HepG2 (cell line): ENCODE measurements around the gene KL. TPM values are rescaled to one million over a fixed set of nuclear protein-coding genes. Genes with fewer than 3 reads are reported as not detected.

Experiments
- ATAC-seq: fragments of 200-7000 bp; cut with Tn5 transposase; 3 replicates; pipeline ENCODE4 v1.9.1; 2020; ENCODE audit warnings: mild to moderate bottlenecking, moderate library complexity
- BruUV-seq: library from RNA; stranded (reverse); fragments of 400-500 nt; replicated peaks from 2 replicates; lab custom pipeline; 2021; lab: Mats Ljungman, UMichigan
- CTCF ChIA-PET: fragments of 300-600 bp; formaldehyde crosslinking; extraction: SDS; loops from one replicate; lab custom pipeline; 2021; ENCODE audit warnings: low total read pairs, inconsistent platforms, low intra/inter-chr PET ratio; lab: Yijun Ruan, JAX
- POLR2A ChIA-PET: fragments of 350-600 bp; sonication (Branson Sonifier 250); formaldehyde crosslinking; loops from one replicate; lab custom pipeline; 2020; ENCODE audit warnings: antibody characterized with exemption, inconsistent platforms; lab: Yijun Ruan, JAX
- DNase-seq: peaks from one replicate; pipeline ENCODE4 v3.0.0-alpha.2; 2015; ENCODE audit warnings: low spot score
- FAIRE-seq: peaks from 3 replicates; lab custom pipeline; 2011; peaks lifted over from hg19 to GRCh38; lab: Jason Lieb, UNC
- H2AFZ ChIP-seq: one replicate; pipeline ENCODE4 v1.6.1; 2011; ENCODE audit warnings: low read length, inconsistent platforms
- H3K27ac ChIP-seq: fragments of 300-600 bp; 3 replicates; pipeline ENCODE4 v1.8.0; 2011; ENCODE audit warnings: mixed run types, mild to moderate bottlenecking, mixed read lengths, low read length, inconsistent platforms; ENCODE audit not compliant: insufficient read depth; ENCODE audit errors: extremely low read length
- H3K27me3 ChIP-seq, 2 experiments: fragments of 200-600 bp in 1 of 2; 2 replicates in 1 of 2; 3 replicates in 1 of 2; pipeline versions ENCODE4 v1.6.0 to v1.8.0; 2011; ENCODE audit warnings: low read length in 2 of 2, mild to moderate bottlenecking in 2 of 2, moderate library complexity in 2 of 2, inconsistent platforms in 1 of 2; ENCODE audit not compliant: insufficient read depth in 2 of 2, control insufficient read depth in 1 of 2
- H3K36me3 ChIP-seq, 2 experiments: fragments of 200-600 bp in 1 of 2; replicated peaks in 1 of 2; 2 replicates in 1 of 2; 3 replicates in 1 of 2; pipeline versions ENCODE4 v1.5.1 to v1.8.0; 2011; ENCODE audit warnings: low read length in 2 of 2, inconsistent platforms in 1 of 2; ENCODE audit not compliant: insufficient read depth in 2 of 2, control insufficient read depth in 1 of 2
- H3K4me1 ChIP-seq: 2 replicates; pipeline ENCODE4 v1.5.1; 2012; ENCODE audit warnings: low read length, inconsistent platforms; ENCODE audit not compliant: insufficient read depth
- H3K4me2 ChIP-seq: 2 replicates; pipeline ENCODE4 v1.6.0; 2011; ENCODE audit warnings: low read depth, low read length, inconsistent platforms
- H3K4me3 ChIP-seq, 3 experiments: fragments of 200-600 bp in 1 of 3; sonication (generic), shearing (Covaris generic) in 1 of 3; replicated peaks in 1 of 3; 2 replicates each; pipeline ENCODE4 v1.5.1; 2011 to 2016; ENCODE audit warnings: low read length in 3 of 3, inconsistent platforms in 2 of 3, low read depth in 2 of 3, mild to moderate bottlenecking in 2 of 3, control low read depth in 1 of 3, mixed read lengths in 1 of 3; ENCODE audit not compliant: insufficient read depth in 1 of 3
- H3K79me2 ChIP-seq: one replicate; pipeline ENCODE4 v1.6.1; 2011; ENCODE audit warnings: low read length, inconsistent platforms; ENCODE audit not compliant: insufficient read depth
- H3K9ac ChIP-seq: 2 replicates; pipeline ENCODE4 v1.6.0; 2011; ENCODE audit warnings: mild to moderate bottlenecking, low read depth, low read length, inconsistent platforms; ENCODE audit not compliant: insufficient read depth
- H3K9me3 ChIP-seq: 2 replicates; pipeline ENCODE4 v1.5.1; 2012; ENCODE audit warnings: mild to moderate bottlenecking, low read length
- H4K20me1 ChIP-seq: 2 replicates; pipeline ENCODE4 v1.6.0; 2011; ENCODE audit warnings: inconsistent platforms, mild to moderate bottlenecking, low read length, moderate library complexity; ENCODE audit not compliant: insufficient read depth
- ARID3A ChIP-seq: IDR thresholded peaks from 2 replicates; pipeline ENCODE4 v1.6.1; 2012; ENCODE audit warnings: low read depth, low read length, improper control_type of control experiment
- CBX2 ChIP-seq, 2 experiments: fragments of 200-600 bp in 1 of 2; sonication (generic); formaldehyde crosslinking in 1 of 2; IDR thresholded peaks; 2 replicates each; pipeline versions ENCODE4 v1.7.0 to v1.8.1; 2018 to 2022; ENCODE audit warnings: low read depth in 2 of 2, low read length in 1 of 2, mild to moderate bottlenecking in 1 of 2, missing genetic modification reagents in 1 of 2
- DPF2 ChIP-seq: sonication (generic); formaldehyde crosslinking; IDR thresholded peaks from 2 replicates; pipeline ENCODE4 v1.4.0; 2020; ENCODE audit warnings: mild to moderate bottlenecking, low read depth, missing genetic modification reagents, borderline replicate concordance
- ELF1 ChIP-seq: sonication (generic); formaldehyde crosslinking; IDR thresholded peaks from 2 replicates; pipeline ENCODE4 v1.4.0; 2020; ENCODE audit warnings: missing genetic modification reagents
- FOXJ3 ChIP-seq: sonication (generic); formaldehyde crosslinking; IDR thresholded peaks from 2 replicates; pipeline ENCODE4 v1.4.0; 2020; ENCODE audit warnings: missing genetic modification reagents, mild to moderate bottlenecking, borderline replicate concordance
- KDM6A ChIP-seq: IDR thresholded peaks from 2 replicates; pipeline ENCODE4 v1.6.1; 2016; ENCODE audit warnings: low read depth
- MAFF ChIP-seq: IDR thresholded peaks from 2 replicates; pipeline ENCODE4 v1.6.1; 2011; ENCODE audit warnings: low read depth, low read length, improper control_type of control experiment
- MAFK ChIP-seq, 2 experiments: IDR thresholded peaks in 1 of 2; conservative IDR thresholded peaks in 1 of 2; 2 replicates each; pipeline ENCODE4 v1.6.1; 2011; ENCODE audit warnings: improper control_type of control experiment in 2 of 2, low read length in 2 of 2
- MIER3 ChIP-seq: IDR thresholded peaks from 2 replicates; pipeline ENCODE4 v1.6.1; 2016; ENCODE audit warnings: missing compliant biosample characterization, borderline replicate concordance
- SRSF4 ChIP-seq: fragments of 200-400 bp; formaldehyde crosslinking; IDR thresholded peaks from one replicate; pipeline ENCODE4 v1.6.1; 2018; ENCODE audit warnings: mild to moderate bottlenecking, low read depth, low read length, moderate library complexity; ENCODE audit not compliant: poor library complexity, severe bottlenecking
- ZFYVE20 ChIP-seq: sonication (generic); formaldehyde crosslinking; IDR thresholded peaks from 2 replicates; pipeline ENCODE4 v1.8.0; 2023; ENCODE audit warnings: low read depth, mild to moderate bottlenecking, moderate library complexity, missing genetic modification reagents, borderline replicate concordance
- ZNF350 ChIP-seq: sonication (generic); formaldehyde crosslinking; IDR thresholded peaks from 2 replicates; pipeline ENCODE4 v1.4.0; 2020; ENCODE audit warnings: mild to moderate bottlenecking, low read depth, missing genetic modification reagents, borderline replicate concordance
- ZNF646 ChIP-seq: sonication (generic); formaldehyde crosslinking; IDR thresholded peaks from 2 replicates; pipeline ENCODE4 v1.9.0; 2021; ENCODE audit warnings: mild to moderate bottlenecking, missing genetic modification reagents
- WGBS: methylation state at CpG from one replicate; pipeline ENCODE4 v1.1.6; 2017; ENCODE audit warnings: low lambda C conversion rate; 5-methylcytosine and 5-hydroxymethylcytosine counted together
- in situ Hi-C: cut with HindIII; loops from 2 replicates; pipeline ENCODE4 v1.10.0; 2017; ENCODE audit warnings: low pct_unique_long_range_greater_than_20kb; ENCODE audit not compliant: extremely low pct_ligation_motif_present
- intact Hi-C: fragments of 100-400 bp; cut with micrococcal nuclease; formaldehyde crosslinking; loops from one replicate; pipeline ENCODE4 v1.10.0; 2022; ENCODE audit not compliant: unreplicated experiment
- polyA plus RNA-seq, 8 experiments: library from polyadenylated mRNA; depleted of rRNA in 3 of 8; stranded (reverse) in 7 of 8; unstranded in 1 of 8; fragments of >200 nt; fragmentation: Illumina TruSeq in 4 of 8; extraction: Trizol in 4 of 8; gene quantifications; 2 replicates each; pipeline versions ENCODE4 v1.2.1 to v1.2.3, GENCODE V29; 2011 to 2016; ENCODE audit warnings: low read depth in 4 of 8, missing spikeins in 1 of 8, mixed read lengths in 1 of 8; ENCODE audit not compliant: insufficient read depth in 1 of 8
- total RNA-seq, 5 experiments: library from RNA; depleted of rRNA; stranded (reverse); fragments of >200 nt; fragmentation: Illumina TruSeq; extraction: Trizol; gene quantifications; 2 replicates each; pipeline ENCODE4 v1.2.3, GENCODE V29; 2016; ENCODE audit warnings: low read depth in 1 of 5

Gene KL
- total and polyA plus RNA-seq, 2 of the 13 experiments (the other 11 are each of a cell fraction or from before 2014, with no cell fraction given): not detected

- ChIA-PET CTCF (no interaction called here), POLR2A (no interaction called here)
- no peak overlapping the region for H2AFZ ChIP-seq
- no peak overlapping the region for H3K4me2 ChIP-seq
- intact Hi-C loops (no loop called here), in situ Hi-C loops (no loop called here)
- DNase-seq (no peak), ATAC-seq (no peak), FAIRE-seq (no peak)
- H3K36me3 ChIP-seq: no peaks in the 10 kb centered on the region
- H3K4me1 ChIP-seq: no peaks in the 10 kb centered on the region
- no peak overlapping the region for H3K27ac ChIP-seq
- WGBS: 31% methylated on average over 2 of the region's 2 CpGs
- peaks cover 1 to 23% of the 10 kb centered on the region in 2 experiments; a peak in 4 of 5 replicates for H3K27me3 ChIP-seq
- H4K20me1 ChIP-seq: no peaks in the 10 kb centered on the region
- H3K9ac ChIP-seq: no peak overlapping the region
- H3K4me3 ChIP-seq: no peak overlapping the region
- no peaks in the 10 kb centered on the region for H3K79me2 ChIP-seq
- peak; percentile 74 to 85 for TF ChIP-seq MAFK (conservative IDR thresholded peaks at IDR 0.05 in 1 of 2, IDR thresholded peaks at IDR 0.05 in 1 of 2; ENCODE audit: low read length in 2 of 2)
- TF ChIP-seq FOXJ3 (CRISPR knock-in tag): no peak
- TF ChIP-seq ELF1: no peak
- no peak for TF ChIP-seq KDM6A (CRISPR knock-in tag)
- TF ChIP-seq ZNF350: no peak
- TF ChIP-seq ZFYVE20 (CRISPR knock-in tag): no peak
- no peak for TF ChIP-seq ARID3A
- TF ChIP-seq MAFF: peak; percentile 78
- TF ChIP-seq DPF2: no peak
- TF ChIP-seq ZNF646 (CRISPR knock-in tag): no peak
- TF ChIP-seq CBX2 (IDR thresholded peaks at IDR 0.05; ENCODE audit: low read depth, low read length): no peak
- TF ChIP-seq CBX2 (CRISPR knock-in tag; IDR thresholded peaks at IDR 0.05; ENCODE audit: low read depth): no peak
- no peak for TF ChIP-seq SRSF4
- no peak for TF ChIP-seq MIER3 (CRISPR knock-in tag)
- no TSS peak for BruUV-seq
- H3K9me3 ChIP-seq: no peaks in the 10 kb centered on the region
These were observed 2.7 kb downstream of the KL start for GRCh38 chr13:33018886-33019285.
